IPS DF 6.9 (cell line): ENCODE results near the gene PTPRD.
"Not testable (repeated sequence)": the region's sequence is repeated elsewhere in the genome, so short reads cannot be mapped to it uniquely, and the experiment has no call there.

Source experiments
- DNase-seq: peaks from one replicate; pipeline ENCODE4 v3.0.0-alpha.2; 2013; ENCODE audit warnings: low read depth, low spot score
- H3K27ac ChIP-seq: one replicate; pipeline ENCODE4 v1.5.1; 2013; ENCODE audit warnings: low read length, control low read depth
- H3K27me3 ChIP-seq: 2 replicates; pipeline ENCODE4 v1.6.1; 2013; ENCODE audit warnings: mild to moderate bottlenecking, low read length; ENCODE audit not compliant: control insufficient read depth, insufficient read depth
- H3K36me3 ChIP-seq: 2 replicates; pipeline ENCODE4 v1.6.1; 2013; ENCODE audit warnings: low read length; ENCODE audit not compliant: control insufficient read depth, insufficient read depth
- H3K4me1 ChIP-seq: 2 replicates; pipeline ENCODE4 v1.6.1; 2013; ENCODE audit warnings: low read length; ENCODE audit not compliant: control insufficient read depth, insufficient read depth
- H3K4me3 ChIP-seq: 2 replicates; pipeline ENCODE4 v1.5.1; 2013; ENCODE audit warnings: mild to moderate bottlenecking, low read length
- H3K9me3 ChIP-seq: 2 replicates; pipeline ENCODE4 v1.6.1; 2013; ENCODE audit warnings: low read length, inconsistent platforms; ENCODE audit not compliant: control insufficient read depth, insufficient read depth
- WGBS: extraction: QIAGEN DNeasy Blood & Tissue Kit; methylation state at CpG from one replicate; pipeline ENCODE4 v1.1.7; 2013; ENCODE audit warnings: mixed read lengths, missing lambda C conversion rate; ENCODE audit not compliant: insufficient read length, insufficient coverage; 5-methylcytosine and 5-hydroxymethylcytosine counted together

PTPRD gene

DNA sequence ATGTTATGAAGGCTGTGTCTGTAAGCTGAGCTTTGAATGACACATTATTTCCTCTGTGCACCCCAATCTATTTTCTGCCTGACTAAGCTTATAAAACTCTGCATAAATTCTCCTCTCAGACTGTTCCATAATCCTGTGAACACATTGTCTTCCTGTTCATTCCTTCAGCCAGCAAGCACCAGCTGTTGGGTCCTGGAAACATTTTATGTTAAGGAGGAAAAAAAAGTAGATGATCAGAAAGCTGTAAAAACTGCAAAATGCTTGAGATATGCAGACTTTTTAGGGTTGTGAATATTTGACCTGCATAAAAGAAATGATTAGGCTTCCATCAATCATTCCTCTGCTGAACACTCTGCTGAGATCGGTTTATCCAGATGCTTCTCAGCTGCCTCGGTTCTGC is 1567.2 kb downstream of the PTPRD start:
- no peaks in the 10 kb centered on the region for H3K27me3 ChIP-seq
- no peaks in the 10 kb centered on the region for H3K9me3 ChIP-seq
- no peaks in the 10 kb centered on the region for H3K4me1 ChIP-seq
- no peak overlapping the region for H3K4me3 ChIP-seq
- no CpG with 5 or more reads among the region's 2 CpGs for WGBS
- no peak for DNase-seq
- H3K36me3 ChIP-seq = no peaks in the 10 kb centered on the region
- H3K27ac ChIP-seq = no peak overlapping the region

DNA sequence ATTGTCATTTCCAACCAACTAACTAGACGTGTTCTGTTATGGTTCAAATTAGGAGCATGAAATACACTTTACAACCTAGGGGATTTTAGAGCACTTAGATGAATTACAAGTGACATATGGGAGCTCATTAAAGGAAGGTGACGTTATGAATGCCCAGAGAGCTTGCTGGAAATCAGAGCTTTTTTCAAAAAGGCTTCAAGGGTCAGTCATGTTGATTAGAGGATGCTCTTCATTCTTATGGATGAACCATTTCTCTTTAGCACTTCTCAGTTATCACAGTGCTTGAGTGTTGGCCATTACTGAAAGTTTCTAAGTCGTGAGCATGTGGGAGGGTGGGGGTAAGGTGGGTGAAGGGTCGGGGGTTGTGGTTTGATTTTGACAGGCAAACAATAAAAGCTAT is 1567.7 kb downstream of the PTPRD start:
- Histone ChIP-seq H3K4me3 (no peak overlapping the region), H3K27ac (no peak overlapping the region), H3K4me1 (no peaks in the 10 kb centered on the region), H3K9me3 (no peaks in the 10 kb centered on the region), H3K27me3 (no peaks in the 10 kb centered on the region), H3K36me3 (no peaks in the 10 kb centered on the region)
- 100% methylated on average over 1 of the region's 4 CpGs for WGBS
- DNase-seq = no peak

DNA sequence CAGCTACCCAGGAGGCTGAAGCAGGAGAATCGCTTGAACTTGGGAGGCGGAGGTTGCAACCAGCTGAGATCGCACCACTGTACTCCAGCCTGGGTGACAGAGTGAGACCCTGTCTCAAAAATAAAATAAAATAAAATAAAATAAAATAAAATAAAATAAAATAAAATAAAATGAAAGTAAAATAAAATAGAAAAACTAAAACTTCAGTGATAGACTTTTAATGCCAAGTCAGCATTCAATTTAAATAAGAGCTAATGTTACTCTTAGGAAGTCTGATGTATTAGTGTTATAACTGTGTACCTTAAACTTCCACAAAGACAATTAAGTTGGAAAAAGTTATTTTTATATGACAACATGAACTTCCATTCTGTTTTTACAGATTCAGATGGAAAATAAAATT is 1569.0 kb downstream of the PTPRD start:
- H3K4me3 ChIP-seq, H3K4me1 ChIP-seq, DNase-seq, H3K9me3 ChIP-seq, H3K36me3 ChIP-seq, H3K27me3 ChIP-seq, H3K27ac ChIP-seq: not testable (repeated sequence)
- no CpG with 5 or more reads among the region's 3 CpGs for WGBS

DNA sequence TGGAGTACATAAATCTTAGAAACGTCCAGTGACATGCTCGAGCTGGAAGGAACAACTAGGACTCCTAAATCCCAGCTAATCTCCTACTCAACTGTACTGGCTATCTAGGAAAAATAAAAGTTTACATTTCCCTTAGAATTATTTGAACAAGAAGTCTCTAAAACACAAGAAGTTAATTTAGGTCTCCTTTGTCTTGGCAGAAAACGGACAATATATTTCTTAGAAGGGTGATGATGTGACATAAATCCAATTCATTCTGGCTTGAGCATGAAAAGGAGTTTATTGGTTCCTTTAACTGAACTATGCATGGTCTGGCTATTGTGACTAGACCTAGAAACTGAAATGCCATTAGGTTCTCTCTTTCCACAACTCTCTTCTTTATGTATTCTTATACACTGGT is 1571.0 kb downstream of the PTPRD start:
- DNase-seq = no peak
- Histone ChIP-seq H3K27ac (no peak overlapping the region), H3K4me3 (no peak overlapping the region), H3K4me1 (no peaks in the 10 kb centered on the region), H3K27me3 (no peaks in the 10 kb centered on the region), H3K36me3 (no peaks in the 10 kb centered on the region), H3K9me3 (no peaks in the 10 kb centered on the region)
- WGBS = no CpG with 5 or more reads among the region's 3 CpGs

DNA sequence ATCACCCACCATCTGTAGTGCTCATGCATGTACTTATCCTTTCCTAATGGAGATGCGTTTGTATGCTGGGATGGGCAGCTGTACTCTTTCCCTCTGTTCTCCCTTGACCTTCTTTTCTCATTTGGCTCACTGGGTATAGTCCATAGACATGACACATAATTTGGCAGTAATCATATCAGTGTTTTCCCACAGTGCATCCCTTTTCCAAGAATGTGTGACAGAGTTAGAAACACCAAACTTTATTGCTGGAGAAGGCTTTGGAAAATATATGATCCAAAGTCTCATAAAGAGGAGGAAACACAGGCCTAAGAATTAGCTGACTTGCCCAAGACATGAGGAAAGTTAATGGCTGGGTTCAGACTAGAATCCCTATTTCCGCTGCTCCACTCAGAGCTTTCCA is 1579.8 kb downstream of the PTPRD start:
- Histone ChIP-seq H3K27me3 (no peaks in the 10 kb centered on the region), H3K4me1 (no peaks in the 10 kb centered on the region), H3K4me3 (no peak overlapping the region), H3K27ac (no peak overlapping the region), H3K36me3 (no peaks in the 10 kb centered on the region), H3K9me3 (no peaks in the 10 kb centered on the region)
- WGBS = no CpG with 5 or more reads among the region's 2 CpGs
- no peak for DNase-seq

DNA sequence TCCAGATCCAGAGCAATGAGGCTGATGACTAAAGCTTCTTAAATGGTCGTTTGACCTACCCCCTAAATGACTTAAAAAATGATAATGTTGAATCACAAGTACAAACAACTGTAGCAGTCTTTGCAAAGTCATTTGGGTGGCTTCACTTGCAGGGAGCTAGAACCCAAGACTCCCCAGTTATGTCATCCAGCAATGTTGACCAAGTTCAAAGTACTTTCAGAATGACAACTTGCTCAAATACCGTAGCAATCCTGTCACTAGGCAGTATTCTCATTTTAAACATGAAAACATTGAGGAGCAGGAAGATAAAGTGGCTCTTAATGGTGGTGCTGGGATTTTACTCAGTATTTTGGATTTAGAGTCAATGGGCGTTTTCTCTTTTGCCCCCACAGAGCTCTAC is 1596.2 kb downstream of the PTPRD start:
- WGBS = no CpG with 5 or more reads among the region's 3 CpGs
- Histone ChIP-seq H3K4me3 (no peak overlapping the region), H3K9me3 (no peaks in the 10 kb centered on the region), H3K27me3 (peaks cover 2% of the 10 kb centered on the region; the same call in 1 of the 2 replicates), H3K4me1 (no peaks in the 10 kb centered on the region), H3K36me3 (no peaks in the 10 kb centered on the region), H3K27ac (no peak overlapping the region)
- DNase-seq = no peak

DNA sequence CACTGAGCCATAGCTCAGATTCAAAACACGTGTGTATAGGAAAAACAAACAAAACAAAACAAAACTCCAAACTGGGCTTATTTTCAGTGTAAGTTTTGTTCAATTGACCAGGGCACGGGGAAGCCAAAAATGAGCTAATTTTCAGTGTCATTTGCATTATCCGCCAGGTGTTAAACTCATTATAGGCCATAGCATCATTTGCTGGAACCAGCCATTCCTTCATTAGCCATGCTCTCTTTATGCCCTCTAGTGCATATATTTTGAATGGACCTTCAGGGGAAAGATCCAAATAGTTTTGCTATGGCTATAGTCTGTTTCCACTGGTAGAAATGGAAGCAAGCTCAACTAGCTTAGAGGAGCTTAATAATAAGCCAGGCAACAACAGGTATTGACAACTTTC is 1608.0 kb downstream of the PTPRD start:
- no peaks in the 10 kb centered on the region for H3K9me3 ChIP-seq
- no peak overlapping the region for H3K27ac ChIP-seq
- WGBS = no CpG with 5 or more reads among the region's 3 CpGs
- H3K36me3 ChIP-seq = no peaks in the 10 kb centered on the region
- no peak for DNase-seq
- H3K27me3 ChIP-seq = no peaks in the 10 kb centered on the region
- no peak overlapping the region for H3K4me3 ChIP-seq
- H3K4me1 ChIP-seq = no peaks in the 10 kb centered on the region

DNA sequence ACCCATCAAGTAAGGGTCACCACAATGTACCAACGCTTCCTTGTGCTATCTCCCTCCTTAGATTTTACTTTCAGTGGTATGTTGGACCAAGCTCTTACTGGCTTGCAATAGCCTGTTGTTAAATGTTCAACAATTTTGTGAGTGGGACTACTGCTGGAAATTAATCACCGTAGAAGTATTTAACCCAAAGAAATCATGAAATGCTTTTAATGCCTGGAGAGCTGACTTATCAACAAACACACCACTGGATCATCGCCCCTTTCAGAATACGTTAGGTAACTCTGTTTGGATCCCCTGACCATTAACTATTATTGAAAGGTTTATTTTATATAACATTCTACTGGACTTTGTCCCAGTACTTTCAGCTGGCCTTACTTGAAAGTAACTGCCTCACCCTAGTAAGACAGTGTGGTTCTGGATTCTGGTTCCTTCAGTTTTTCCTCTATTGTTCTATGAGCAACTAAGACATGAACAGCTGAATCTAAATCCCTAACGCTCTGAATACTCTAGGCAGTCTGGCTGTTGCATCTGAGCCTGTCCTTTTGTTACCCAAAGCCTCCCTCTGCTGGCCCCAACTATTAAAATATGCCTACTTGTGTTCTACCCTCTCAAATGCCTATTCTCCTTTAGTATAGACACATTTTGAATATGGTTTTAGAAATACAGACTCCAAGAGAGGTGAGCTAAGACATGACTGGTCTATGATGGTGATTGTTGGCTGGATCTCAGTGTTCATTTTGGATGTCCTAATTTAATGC is 1609.8 kb downstream of the PTPRD start:
- no CpG with 5 or more reads among the region's 5 CpGs for WGBS
- no peak for DNase-seq

DNA sequence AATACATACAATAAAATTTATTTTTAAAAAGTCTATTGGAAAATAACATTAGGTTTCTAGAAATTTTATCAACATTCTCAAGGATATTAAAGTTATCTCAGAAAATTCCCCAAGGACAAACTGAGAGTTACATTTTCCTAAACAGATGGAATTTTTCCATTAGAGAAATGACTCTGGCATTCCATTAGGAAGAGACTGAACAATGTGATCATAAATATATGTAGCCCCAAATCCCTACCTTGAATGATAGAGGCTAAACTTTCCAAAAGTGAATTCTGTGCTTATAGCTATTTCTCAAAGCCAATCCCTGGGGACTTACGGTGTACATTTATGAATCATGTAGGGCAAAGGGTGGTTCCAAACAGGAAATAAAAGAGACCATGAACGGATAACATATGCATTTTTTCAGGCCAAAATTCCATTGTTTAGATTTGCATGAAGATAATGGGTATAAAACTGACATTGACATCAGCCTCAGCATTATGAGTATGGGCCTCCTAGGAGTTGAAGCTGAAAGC is 1632.2 kb downstream of the PTPRD start:
- Histone ChIP-seq H3K4me3 (no peak overlapping the region), H3K27me3 (no peaks in the 10 kb centered on the region), H3K36me3 (no peaks in the 10 kb centered on the region), H3K9me3 (no peaks in the 10 kb centered on the region), H3K4me1 (no peaks in the 10 kb centered on the region), H3K27ac (no peak overlapping the region)
- no peak for DNase-seq
- no CpG with 5 or more reads among the region's 2 CpGs for WGBS

More for the DNA sequence above, 1609.8 kb downstream of the PTPRD start:
- Histone ChIP-seq H3K4me3 (no peak overlapping the region), H3K27me3 (no peaks in the 10 kb centered on the region), H3K9me3 (no peaks in the 10 kb centered on the region), H3K27ac (no peak overlapping the region), H3K4me1 (no peaks in the 10 kb centered on the region), H3K36me3 (no peaks in the 10 kb centered on the region)

DNA sequence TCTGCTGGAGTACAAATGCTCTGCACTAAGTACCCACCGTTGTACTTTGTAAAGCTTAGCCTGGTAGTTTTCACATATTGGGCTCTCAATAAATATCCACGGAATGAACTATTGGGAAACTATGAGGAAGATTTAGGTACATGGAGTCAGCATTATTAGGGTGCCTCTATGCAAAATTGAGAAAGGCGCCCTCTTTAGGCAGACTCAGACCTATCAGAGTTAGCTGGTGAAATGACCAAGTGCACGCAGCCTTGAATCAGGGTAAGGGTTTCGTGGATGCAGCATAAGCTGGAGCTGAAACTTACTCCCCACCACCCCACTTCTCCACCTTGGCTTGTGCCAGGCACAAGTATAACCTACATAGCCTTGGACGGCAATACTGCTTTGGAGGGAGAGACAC is 1634.5 kb downstream of the PTPRD start:
- Histone ChIP-seq H3K9me3 (no peaks in the 10 kb centered on the region), H3K4me3 (no peak overlapping the region), H3K36me3 (no peaks in the 10 kb centered on the region), H3K27me3 (no peaks in the 10 kb centered on the region), H3K4me1 (no peaks in the 10 kb centered on the region), H3K27ac (no peak overlapping the region)
- WGBS = no CpG with 5 or more reads among the region's 6 CpGs
- DNase-seq = no peak

DNA sequence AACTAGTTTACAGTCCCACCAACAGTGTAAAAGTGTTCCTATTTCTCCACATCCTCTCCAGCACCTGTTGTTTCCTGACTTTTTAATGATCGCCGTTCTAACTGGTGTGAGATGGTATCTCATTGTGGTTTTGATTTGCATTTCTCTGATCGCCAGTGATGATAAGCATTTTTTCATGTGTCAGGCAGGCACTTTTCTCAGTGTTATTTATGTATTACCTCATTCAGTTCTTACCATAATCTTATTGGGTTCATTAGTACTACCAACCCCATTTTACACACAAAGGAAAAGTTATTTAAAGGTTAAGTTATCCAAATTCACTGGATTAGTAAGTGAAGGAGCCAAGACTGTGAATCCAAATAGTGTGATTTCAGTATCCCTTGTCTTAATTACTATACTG is 1644.5 kb downstream of the PTPRD start:
- no CpG with 5 or more reads among the region's 3 CpGs for WGBS
- not testable (repeated sequence) for H3K36me3 ChIP-seq, DNase-seq, H3K27me3 ChIP-seq, H3K9me3 ChIP-seq, H3K27ac ChIP-seq, H3K4me3 ChIP-seq, H3K4me1 ChIP-seq
